ENCODE measurements around the gene CTBP1. TPM values are rescaled to one million over a fixed set of nuclear protein-coding genes. Genes with fewer than 3 reads are reported as not detected.

Gene CTBP1
- total RNA-seq, 1 experiment from 2014 or later, result 136 TPM

DNA sequence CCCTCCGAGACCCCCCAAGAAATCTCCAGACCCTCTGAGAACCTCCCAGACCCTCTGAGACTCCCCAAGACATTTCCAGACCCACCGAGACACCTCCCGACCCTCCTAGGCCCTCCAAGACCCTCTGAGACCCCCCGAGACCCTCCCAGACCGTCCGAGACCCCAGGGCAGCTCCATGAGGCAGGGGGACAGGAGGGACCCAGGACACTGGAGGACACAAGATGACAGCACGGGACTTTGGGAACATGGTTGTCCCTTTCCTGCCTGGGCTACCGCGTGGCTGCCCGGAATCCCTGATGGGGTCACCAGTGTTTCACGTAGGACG lies 10.3 kb downstream of the CTBP1 start:
- H3K36me3 Mint-ChIP-seq (ENCODE audit: insufficient read depth in 1 of 3, low read depth in 3 of 3), result peaks cover 30 to 56% (median 53%) of the 10 kb centered on the region in 3 experiments; a peak in 6 of 7 replicates
- WGBS (ENCODE audit: extremely low coverage, insufficient read length, low lambda C conversion rate), result no CpG with 5 or more reads among the region's 12 CpGs
- H3K4me1 Mint-ChIP-seq, result no peaks in the 10 kb centered on the region
- Histone ChIP-seq H3K23ac (ENCODE audit: insufficient read length, low read depth, low read length) (no peak overlapping the region), H4K8ac (replicated peaks; ENCODE audit: insufficient read length, low read depth, low read length) (no peak overlapping the region), H3K9me3 (ENCODE audit: control insufficient read depth, low read depth, low read length) (no peaks in the 10 kb centered on the region), H3K27ac (ENCODE audit: insufficient read length, low read depth, low read length) (no peak overlapping the region), H2AFZ (ENCODE audit: low read length) (no peak overlapping the region), H3K4me2 (ENCODE audit: insufficient read depth, insufficient read length, low read length) (no peak overlapping the region), H4K5ac (ENCODE audit: insufficient read length, low read depth, low read length) (no peak overlapping the region), H2BK5ac (ENCODE audit: insufficient read length, low read length) (no peak overlapping the region), H2BK15ac (ENCODE audit: low read depth, low read length) (no peak overlapping the region), H3K4me1 (ENCODE audit: insufficient read depth, low read length) (no peaks in the 10 kb centered on the region), H3K18ac (ENCODE audit: insufficient read length, low read depth, low read length) (no peak overlapping the region), H3T11ph (ENCODE audit: low read length) (no peak overlapping the region), H2BK20ac (ENCODE audit: low read depth, low read length, poor library complexity, severe bottlenecking) (no peak overlapping the region), H3K23me2 (ENCODE audit: insufficient read length, low read depth, low read length, poor library complexity, severe bottlenecking) (no peaks in the 10 kb centered on the region), H3K14ac (ENCODE audit: insufficient read depth, low read length) (no peak overlapping the region), H2BK120ac (ENCODE audit: low read depth, low read length, poor library complexity, severe bottlenecking) (no peak overlapping the region), H3K27me3 (ENCODE audit: insufficient read depth, low read length) (no peaks in the 10 kb centered on the region), H3K56ac (ENCODE audit: insufficient read length, low read depth, low read length) (no peak overlapping the region), H3K79me2 (ENCODE audit: insufficient read depth, low read length) (peaks cover 12% of the 10 kb centered on the region; the same call in 1 of the 2 replicates), H3K9ac (ENCODE audit: extremely low read depth, insufficient read length, low read length) (no peak overlapping the region), H2AK5ac (ENCODE audit: insufficient read length, low read length) (no peak overlapping the region), H3K4ac (ENCODE audit: low read depth, low read length) (no peak overlapping the region), H2BK12ac (ENCODE audit: insufficient read length, low read depth, low read length) (no peak overlapping the region), H4K20me1 (ENCODE audit: control insufficient read depth, insufficient read depth, insufficient read length) (no peaks in the 10 kb centered on the region), H3K79me1 (ENCODE audit: insufficient read depth, low read depth, low read length, poor library complexity, severe bottlenecking) (peaks cover 4% of the 10 kb centered on the region), H4K91ac (ENCODE audit: insufficient read length, low read depth, low read length) (no peak overlapping the region)
- H3K27ac Mint-ChIP-seq, result peak overlapping the region in 1 of 3 experiments; percentile 9; a peak in 1 of 7 replicates
- no peak for DNase-seq
- no peaks in the 10 kb centered on the region for H3K27me3 Mint-ChIP-seq (ENCODE audit: low read depth)
- no peak overlapping the region; a peak in 2 of 5 replicates for H3K4me3 Mint-ChIP-seq
- H3K9me3 Mint-ChIP-seq, result no peaks in the 10 kb centered on the region
- no peak for TF ChIP-seq CTCF (conservative IDR thresholded peaks at IDR 0.05)

Measured in H9 (cell line).